GM21723 (cell line): ENCODE data around the gene CUTA.

Experiments
- ATAC-seq: cut with Tn5 transposase; IDR thresholded peaks from one replicate; pipeline ENCODE4 v1.9.1; 2021; ENCODE audit warnings: mild to moderate bottlenecking, moderate library complexity; ENCODE audit not compliant: unreplicated experiment

Gene CUTA

DNA sequence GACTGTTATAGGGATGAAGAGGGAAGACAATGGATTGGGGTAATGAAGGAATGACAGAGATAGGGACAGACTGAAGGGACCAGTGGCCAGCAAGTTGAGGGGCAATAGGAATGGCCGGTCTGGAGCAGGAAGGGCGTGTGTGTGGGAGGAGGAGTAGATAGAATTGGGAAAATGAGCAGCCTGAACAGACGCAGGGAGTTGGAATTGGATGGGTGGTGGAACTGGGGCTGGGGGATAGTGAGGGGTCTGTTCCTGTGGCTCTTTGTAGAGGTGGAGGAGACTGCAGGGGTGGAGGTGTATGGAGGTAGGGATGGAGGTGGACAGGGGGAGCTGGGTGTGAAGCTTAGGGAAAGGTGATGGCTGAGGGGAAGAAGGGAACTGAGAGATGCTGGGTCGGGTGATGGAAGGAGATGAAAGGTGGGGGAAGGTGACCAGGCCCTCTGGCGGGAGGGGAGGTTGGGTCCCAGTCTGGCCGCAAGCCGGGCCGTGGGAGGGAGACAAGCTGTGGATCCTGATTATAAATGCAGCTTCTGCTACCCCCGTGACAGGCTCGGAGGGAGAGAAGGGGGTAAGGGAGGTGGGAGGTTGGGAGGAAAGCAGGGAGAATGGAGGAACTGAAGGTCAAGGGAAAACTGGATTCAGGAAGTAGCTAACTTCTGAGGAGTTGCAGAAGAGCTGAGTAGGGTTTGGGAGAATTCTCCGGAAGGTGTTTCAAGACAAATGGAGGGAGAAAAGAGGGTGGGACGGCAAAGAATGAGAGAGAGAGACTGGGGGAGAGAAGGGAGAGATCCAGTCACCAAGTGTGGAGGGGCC lies 7.2 kb upstream of the CUTA start:
- ATAC-seq = no peak

DNA sequence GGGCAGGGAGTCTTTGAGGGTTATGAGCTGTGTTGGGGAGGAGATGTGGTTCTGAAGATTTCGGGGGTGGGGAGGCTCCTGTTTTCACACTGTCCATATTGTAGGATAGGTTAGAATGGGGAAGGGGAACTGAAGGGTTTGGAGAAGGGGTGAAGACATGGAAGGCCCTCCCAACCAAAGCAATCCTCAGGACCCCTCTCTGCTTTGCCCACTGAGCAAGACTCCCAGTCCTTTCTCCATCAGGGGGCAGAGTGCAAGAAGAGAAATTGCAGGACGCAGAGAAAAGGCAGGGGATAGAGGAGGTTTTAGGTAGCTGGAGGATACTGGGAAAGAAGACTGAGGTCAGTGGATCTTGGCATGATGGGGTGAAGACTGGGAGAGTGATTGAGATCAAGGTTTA lies 5.9 kb upstream of the CUTA start:
- no peak for ATAC-seq

DNA sequence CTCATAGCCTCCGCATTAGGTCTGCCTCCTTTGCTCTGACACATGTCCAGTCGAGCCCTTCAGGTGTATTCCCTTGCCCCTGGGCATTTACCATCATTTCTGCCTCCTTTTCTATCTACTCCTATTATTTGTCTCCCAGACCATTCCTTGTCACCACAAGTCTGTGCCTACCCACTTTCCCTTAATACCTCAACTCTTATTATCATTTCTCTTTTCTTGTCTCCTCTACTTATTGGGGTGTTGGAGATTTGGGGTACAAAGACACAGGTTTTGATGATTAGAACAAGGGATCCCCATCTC lies 3.4 kb upstream of the CUTA start:
- no peak for ATAC-seq

DNA sequence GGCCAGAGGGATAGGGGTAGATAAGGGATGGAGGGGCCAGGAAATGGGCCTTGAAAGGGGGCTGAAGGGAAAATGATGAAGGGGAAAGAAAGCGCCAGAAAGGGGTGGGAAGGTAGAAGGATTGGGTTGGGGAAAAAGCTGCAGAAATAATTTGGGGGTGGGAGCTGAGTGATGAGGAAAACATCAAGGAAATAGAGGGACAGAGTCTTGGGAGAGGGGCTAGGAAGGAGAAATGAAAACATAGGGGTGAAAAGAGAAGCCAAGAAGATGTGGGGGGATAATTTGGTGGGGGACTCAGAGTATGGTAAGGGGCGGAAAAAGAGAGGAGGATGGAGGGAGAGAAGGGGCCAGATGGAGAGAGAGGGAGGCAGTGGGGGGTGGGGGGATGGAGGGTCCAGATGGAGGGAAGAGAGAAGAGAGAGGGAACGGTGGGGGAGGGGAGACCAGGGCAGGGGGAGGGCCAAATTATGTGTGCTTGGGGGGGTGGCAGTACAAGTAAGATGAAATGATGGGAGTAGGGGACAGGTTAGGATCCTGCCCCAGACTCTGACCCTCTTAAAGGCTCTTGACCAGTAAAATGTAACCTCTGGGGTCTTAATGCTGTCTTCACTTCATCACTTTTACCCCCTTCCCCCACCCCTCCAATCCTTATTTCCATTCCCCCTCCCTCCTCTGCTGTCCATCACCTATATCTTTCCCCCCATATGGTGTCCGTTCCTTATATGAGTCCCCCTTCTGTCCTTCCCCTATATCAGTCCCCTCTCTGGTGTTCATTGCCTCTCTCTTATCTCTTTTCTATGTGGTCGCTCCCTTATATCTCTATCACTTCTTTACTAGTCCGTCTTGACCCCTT lies 2.8 kb upstream of the CUTA start:
- no peak for ATAC-seq

DNA sequence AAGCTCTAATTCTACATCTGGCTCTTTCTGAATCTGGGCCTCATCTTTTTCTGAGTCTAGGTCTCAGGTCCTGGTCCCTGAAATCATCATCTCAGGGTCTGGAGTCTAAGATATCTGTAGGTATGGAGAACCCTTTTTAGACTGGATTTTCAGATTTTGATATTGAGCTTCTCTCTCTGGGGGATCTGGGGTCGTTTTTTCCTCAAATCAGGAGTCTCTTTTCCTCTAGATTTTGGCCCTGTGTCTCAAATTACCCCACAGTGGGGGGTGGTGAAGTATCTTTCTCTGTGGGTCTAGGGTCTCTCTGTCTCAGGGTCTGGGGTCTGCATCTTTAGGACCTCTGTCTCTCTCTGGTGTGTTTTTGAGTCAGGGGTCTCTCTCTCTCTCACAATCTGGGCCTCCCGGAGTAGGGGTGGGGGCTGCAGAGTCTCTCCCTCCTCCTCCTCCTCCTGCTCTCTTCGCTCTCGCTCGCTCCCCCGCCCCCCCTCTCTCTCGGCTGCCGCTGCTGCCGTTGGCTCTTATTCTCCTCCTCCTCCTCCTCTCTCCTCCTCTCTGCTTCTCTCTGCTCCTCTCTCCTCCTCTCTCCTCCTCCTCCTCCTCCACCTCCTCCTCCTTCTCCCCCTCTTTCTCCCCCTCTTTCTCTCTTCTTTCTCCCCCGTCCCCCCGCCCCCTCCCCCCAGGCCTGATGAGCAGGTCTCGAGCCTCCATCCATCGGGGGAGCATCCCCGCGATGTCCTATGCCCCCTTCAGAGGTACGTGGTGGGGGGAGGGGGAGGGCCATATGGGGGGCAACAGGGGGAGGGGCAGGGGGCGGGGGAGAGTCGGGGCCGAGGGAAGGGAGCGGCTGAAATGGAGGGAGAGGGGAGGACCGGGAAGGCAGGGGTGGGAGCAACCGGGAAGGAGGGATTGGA lies 1.9 kb upstream of the CUTA start, which contains the start of gene SYNGAP1:
SYNGAP1 (plus strand) TSS at position 486 of the 911 bp plus-strand sequence; CDS start at position 686, 200 bp downstream.
- ATAC-seq = no peak

DNA sequence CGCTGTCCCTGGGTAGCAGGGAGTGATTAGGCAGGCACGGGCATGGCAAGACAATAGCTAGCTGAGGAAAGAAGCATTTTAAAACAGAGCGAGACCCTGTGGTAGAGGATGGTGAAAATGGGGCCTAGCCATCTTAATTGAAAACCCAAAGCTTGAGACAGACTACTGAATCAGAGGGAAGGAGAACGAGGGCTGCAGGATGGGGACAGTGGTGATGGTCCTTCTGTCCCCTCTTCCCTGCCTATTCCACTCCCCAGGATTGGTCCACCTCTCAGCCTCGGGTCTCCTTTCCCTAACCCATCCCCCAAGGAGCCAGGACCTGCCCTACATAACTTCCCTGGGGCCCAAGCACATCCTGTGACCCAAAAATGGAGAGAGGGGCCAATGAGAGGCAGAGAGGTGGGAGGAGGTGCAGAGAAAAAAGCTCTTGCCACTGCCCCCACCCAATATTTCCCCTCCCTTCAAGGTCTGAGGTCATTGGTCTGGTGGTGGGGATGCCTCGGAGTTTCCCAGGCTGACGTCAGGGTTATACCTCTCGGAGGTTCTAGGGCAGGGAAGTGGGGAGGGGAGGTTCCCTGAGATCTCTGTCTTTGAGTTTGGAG lies 884 bp upstream of the CUTA start:
- no peak for ATAC-seq

DNA sequence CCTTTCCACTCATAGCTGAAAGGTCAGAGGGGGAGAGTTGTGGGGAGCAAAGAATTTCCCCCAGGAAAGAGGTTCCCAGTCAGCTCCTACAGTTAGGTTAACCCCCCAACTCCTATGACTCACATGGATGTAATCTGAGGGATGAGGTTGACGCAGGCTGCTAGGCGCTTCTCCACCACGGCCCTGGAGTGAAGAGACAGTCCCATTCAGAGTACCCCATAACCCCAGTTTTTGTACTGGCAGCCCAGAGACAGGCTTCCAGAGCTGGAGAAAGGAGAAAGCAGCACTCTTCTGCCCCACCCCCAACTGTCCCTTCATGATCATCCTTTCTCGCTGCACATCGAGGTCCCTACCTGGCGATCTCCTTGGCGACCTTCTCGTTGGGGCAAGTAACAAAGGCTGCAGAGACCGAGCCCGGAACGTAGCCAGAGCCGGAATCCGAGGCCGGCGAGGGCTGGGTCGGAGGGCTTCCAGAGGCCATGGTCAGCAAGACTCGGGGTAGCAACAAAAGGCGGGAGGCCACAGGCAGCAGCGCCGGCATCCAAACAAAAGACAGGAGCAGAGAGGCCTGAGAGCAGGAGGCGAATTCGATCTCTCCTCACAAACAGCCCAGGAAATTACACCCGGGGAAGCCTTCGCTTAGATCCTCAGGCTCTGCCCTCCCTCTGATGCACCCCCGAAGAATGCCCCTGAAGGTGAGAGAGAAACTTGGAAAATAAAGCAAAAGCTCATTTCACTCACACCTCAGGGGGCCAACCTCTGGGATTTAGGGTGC lies 592 bp downstream of the CUTA start:
- no peak for ATAC-seq

DNA sequence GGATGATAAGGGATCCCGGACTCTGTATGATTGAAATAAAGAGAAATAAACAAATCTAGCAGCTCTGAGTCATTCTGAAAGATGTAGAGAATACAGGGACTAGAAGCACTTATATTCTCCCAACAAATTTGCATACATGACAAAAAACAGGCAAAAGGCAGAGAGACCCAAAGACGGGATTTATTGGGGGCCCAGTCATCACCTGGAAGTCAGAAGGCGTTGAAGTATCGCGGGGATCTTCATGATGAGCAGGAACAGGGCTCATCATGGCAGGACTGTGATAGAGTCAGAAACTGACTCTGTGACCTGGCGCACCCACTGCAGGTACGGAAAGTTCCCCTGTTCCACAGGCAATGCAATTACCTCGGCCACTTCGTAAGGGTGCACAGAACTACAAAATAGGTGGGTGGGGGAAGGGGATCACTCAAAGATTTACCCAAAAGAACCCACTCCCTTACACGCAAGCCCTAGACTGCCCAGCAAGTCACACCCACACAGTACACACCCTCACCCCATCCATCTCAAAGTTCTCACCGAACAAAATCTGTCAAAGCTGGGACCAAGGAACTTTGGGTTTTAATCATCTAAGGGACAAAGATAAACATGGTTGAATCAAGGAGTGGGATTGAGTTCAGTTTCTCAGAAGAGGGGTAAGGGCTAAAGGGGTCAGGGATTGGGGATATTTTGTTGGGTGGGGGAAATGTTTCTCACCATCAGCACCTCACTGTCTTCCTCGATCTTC lies 1.4 kb downstream of the CUTA start:
- ATAC-seq = no peak

DNA sequence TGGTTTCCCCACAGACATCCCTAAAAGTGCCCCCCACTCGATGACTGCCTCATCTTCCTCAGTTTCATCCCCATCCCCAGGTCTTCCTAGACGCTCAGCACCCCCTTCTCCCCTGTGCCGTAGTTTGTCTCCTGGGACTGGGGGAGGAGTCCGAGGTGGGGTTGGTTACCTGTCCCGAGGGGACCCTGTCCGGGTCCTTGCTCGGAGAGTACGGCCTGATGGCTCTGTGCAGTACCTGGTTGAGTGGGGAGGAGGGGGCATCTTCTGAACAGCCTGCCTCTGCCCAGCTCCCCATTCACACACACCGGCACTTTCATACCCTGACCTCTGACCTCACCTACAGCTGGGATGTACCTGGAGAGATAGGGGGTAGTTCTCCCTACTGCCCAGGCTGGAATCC lies 2.1 kb downstream of the CUTA start:
- no peak for ATAC-seq

DNA sequence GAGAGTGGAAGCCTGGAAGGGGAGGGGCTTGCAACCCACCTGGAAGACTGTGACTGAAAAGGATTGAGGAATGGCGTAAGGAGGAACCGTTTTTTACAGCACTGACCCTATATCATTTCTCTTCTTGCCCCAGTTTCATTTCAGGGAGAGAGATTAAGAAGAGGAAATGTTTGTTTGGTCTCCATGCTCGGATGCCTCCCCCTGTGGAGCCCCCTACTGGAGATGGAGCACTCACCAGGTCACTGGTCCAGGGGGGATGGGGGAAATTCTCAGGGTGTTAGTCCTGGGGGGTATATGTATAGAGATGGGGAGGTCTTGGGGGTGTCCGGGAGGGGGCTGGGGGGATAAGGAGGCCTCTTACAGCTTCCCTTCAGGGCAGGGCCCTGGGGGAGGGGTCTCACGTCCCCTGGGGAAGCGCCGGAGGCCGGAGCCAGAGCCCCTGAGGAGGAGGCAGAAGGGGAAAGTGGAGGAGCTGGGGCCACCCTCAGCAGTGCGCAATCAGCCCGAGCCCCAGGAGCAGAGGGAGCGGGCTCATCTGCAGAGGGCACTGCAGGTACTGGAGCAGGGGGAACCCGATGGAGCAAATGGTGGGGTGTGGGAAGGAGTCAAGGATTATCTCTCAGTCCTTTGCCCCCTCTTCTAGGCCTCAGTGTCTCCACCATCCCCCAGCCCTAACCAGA lies 3.2 kb downstream of the CUTA start:
- no peak for ATAC-seq

DNA sequence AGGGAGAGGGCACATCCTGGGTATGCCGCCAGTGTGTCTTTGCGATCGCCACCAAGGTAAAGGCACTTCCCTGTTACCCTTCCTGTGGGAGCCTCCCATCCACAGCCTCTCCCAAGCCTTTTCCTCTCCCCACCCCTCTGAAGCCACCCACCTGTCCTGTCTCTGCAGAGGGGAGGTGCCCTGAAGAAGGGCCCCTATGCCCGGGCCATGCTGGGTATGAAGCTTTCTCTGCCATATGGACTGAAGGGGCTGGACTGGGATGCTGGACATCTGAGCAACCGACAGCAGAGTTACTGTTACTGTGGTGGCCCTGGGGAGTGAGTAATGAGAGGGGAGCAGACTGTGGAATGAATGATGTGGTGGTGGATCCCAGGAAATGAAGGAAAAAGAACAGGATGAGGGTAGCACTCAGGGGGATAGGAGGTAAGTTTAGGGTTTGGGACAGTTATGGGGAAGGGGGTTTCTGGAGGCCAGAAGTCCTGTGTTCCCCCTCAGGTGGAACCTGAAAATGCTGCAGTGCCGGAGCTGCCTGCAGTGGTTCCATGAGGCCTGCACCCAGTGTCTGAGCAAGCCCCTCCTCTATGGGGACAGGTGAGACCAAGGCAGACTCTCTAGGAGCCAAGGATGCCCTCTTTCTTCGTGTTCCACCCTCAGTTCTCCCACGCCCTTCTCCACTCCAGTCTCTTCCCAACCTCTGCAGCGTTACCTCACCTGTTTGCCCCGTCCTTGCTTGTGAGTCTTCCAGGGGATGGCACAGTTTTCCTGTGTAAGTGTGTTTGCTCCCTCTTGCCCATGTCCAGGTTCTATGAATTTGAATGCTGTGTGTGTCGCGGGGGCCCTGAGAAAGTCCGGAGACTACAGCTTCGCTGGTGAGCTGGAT lies 4.4 kb downstream of the CUTA start:
- no peak for ATAC-seq

DNA sequence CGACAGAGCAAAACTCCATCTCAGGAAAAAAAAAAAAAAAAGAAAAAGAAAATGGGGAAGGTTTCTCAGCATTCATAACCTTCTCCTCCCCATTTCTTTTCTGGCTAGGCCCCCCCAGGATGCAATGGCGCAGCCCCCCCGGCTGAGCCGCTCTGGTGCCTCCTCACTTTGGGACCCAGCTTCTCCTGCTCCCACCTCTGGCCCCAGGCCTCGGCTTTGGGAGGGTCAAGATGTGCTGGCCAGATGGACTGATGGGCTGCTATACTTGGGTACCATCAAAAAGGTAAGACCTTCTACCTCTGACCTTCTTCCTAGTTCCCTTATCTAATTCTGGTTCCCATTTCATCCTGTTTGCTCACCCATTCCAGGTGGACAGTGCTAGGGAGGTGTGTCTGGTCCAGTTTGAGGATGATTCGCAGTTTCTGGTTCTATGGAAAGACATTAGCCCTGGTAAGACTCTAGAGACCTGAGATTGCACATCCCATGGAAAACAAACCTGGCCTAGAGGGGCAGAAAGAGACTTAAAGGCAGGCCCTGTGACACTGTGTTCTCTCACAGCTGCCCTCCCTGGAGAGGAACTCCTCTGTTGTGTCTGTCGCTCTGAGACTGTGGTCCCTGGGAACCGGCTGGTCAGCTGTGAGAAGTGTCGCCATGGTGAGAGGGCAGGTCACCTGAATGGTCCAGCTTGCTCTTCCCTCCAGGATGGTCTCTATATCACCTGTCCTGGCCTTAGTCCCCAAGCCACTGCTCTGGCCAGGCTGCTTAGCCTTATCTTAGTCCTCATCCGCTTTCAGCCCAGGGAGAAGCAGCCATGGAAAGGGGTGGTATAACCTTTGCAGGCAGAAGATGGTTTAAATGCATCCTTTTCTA lies 5.5 kb downstream of the CUTA start:
- ATAC-seq = no peak

DNA sequence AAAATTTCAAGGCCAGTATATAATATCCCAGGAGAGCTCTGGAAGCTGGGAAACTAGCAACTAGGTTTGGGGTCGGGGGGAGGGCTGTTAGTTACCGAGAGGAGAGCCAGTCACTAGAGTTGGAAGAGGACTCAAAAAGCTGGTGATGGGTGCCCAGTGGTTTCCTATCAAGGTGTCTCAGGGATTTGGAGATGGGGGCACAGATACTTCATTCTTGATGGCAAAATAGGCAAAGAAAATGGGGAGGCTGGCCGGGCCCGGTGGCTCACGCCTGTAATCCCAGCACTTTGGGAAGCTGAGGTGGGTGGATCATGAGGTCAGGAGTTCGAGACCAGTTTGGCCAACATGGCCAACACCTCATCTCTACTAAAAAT lies 6.3 kb downstream of the CUTA start:
- no peak for ATAC-seq

DNA sequence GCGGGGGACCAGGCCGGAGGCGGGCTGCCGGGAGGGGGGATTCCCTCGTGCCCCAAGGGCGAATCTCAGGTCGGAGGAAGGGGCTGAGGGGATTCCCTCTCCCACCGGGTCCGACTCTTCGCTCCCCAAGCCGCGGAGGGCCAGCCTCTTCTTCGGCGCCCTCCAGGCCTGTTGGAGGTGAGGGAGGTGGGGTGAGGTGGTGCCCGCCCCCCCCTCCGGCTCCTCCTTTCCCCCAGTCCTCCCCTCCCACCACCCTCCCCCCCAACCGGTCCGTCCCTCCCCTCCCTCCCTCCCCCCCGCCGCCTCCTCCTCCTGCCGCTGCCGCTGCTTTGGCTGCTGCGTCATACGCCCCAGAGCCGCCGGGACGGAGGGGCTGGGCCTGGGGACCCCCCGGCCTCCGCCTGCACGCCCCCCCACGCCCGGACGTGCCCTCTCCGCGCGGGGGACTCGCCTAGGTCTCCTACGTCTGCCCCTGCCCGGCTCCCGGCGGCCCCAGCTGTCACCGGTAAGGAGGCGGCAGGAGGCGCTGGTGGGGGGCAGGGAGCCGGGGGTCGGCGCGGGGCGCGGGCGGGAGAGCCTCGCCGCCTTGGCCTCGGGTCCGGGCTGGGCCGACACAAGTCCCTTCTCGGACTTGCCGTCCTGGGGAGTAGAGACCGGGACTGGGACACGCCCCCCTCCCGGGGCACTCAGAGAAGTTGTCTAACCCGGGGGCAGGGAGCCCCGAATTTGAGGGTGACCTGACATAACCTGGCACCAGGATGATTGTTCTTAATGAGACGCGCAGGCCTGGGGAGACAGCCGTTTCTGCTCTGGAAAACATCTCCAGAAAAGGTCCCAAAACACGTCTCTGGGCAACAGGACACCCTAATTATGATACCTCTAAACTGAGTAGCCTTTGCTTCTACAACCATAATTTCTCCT lies 6.9 kb downstream of the CUTA start, which contains the start of gene PHF1:
PHF1 (plus strand) TSS at position 304 of the 921 bp plus-strand sequence. CDS start 1,250 bp downstream, outside the sequence.
- peak; percentile 36 for ATAC-seq

DNA sequence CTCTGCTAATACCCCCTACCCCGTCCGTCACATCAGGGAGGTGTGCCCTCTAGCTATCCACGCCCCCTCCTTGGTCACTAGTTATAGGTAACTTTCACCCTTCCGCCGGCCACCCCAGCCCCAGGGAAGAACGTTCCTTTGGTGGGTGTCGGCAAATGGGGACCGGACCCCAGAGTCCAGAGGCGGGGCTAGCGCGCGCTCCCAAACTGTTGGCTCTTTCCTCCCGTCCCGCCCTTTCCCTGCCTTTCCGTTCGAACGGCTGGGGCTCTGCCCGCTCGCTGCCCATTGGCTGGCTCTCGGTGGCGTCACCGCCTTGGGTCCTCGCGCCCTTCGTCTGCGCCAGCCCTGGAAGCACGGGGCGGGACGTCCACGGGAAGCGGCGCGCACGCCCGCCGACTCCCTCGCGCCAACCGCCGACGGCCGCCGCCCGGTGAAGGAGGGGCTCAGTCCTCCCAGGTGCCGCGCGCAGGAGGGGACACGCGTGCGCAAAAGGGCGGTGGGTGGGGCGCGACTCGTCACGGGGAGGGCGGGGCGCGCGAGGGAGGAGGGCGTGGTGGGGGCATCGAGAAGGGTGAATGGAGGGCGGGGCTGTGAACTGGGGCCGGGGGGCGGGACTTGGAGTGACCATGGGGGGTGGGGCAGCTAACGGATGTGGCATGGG lies 7.7 kb downstream of the CUTA start:
- ATAC-seq = peak; percentile 75
